GM19452 (cell line): ENCODE data around the gene PEX5L.

Experiments
- ATAC-seq: cut with Tn5 transposase; IDR thresholded peaks from one replicate; pipeline ENCODE4 v1.9.1; 2021; ENCODE audit not compliant: unreplicated experiment

Gene PEX5L

GRCh38 chr3:179902061-179902460 lies 134.7 kb downstream of the PEX5L start:
- ATAC-seq, result no peak

GRCh38 chr3:179898024-179898423 lies 138.7 kb downstream of the PEX5L start:
- ATAC-seq, result no peak

- ATAC-seq, result no peak
These were observed 139.5 kb downstream of the PEX5L start for GRCh38 chr3:179897231-179897630.

- ATAC-seq, result no peak
These were observed 140.2 kb downstream of the PEX5L start for GRCh38 chr3:179896507-179896906.

DNA sequence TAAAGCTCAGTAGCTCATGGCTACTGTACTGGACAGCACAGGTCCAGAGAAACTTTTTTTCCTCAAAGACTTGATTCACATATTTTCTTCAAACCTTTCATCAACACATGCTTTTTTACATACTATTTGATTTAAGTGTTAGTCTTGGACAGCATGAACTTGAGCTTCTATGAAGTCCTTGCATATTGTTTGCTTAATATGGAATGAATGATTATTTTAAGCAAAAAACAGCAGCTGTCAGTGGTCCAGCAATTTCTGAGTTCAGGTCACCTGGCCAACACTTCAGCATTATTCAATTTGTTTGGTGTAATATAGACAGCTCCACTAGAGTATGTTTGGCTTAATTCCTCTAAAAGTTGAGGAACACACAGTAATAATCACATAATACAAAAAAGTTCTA lies 141.4 kb downstream of the PEX5L start:
- ATAC-seq, result no peak

- ATAC-seq, result no peak
These were observed 149.3 kb downstream of the PEX5L start for GRCh38 chr3:179887295-179887943.

GRCh38 chr3:179885950-179886349 lies 150.8 kb downstream of the PEX5L start:
- no peak for ATAC-seq

DNA sequence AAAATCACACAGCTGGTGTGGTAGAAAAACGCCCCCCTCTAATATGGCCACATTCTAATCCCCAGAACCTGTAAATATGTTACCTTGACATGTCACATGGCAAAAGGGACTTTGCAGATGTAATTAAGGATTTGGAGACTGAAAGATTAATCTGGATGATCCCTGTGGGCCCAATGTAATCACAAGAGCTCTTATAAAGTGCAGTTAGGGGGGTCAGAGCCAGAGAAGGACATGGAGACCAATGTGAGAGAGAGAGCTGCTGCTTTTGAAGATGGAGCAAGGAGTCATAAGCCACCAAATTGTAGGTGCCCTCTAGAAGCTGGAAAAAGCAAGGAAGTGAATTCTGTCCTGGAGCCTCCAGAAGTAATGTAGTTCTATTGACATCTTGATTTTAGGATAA lies 152.6 kb downstream of the PEX5L start:
- no peak for ATAC-seq

- ATAC-seq, result peak; percentile 82
These were observed 154.4 kb downstream of the PEX5L start for GRCh38 chr3:179882292-179882691.

GRCh38 chr3:179881791-179882190 lies 154.9 kb downstream of the PEX5L start:
- ATAC-seq, result no peak

- no peak for ATAC-seq
These were observed 155.9 kb downstream of the PEX5L start for GRCh38 chr3:179880868-179881267.

DNA sequence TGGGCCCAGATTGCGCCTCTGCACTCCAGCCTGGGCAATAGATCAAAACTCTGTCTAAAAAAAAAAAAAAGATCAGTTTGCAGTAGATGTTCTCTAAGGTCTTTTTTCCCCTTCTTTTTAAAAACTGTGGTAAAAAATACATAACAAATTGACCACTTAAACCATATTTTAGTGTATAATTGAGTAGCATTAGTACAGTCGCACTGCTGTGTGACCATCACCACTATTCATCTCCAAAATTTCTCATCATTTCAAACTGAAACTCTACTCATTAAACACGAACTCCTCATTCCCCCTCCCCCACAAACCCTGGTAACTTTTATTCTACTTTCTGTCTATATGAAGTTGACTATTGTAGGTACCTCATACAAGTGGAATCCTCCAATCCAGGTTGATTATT lies 160.3 kb downstream of the PEX5L start:
- no peak for ATAC-seq

- ATAC-seq, result no peak
These were observed 163.9 kb downstream of the PEX5L start for GRCh38 chr3:179872842-179873241.

DNA sequence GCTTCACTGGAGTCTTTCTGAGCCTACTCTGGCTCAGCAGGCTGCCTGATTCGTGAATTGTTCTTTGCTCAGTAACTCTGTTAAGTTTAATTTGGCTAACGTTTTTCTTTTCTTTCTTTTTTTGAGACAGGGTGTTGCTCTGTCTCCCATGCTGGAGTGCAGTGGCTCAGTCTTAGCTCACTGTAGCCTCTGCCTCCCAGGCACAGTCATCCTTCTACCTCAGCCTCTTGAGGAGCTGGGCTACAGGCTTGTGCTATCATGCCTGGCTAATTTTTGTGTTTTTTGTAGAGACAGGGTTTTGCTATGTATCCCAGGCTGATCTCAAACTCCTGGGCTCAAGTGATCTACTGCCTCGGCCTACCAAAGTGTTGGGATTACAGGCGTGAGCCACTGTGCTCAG lies 165.0 kb downstream of the PEX5L start:
- ATAC-seq, result no peak

GRCh38 chr3:179868715-179869114 lies 168.0 kb downstream of the PEX5L start:
- ATAC-seq, result no peak

DNA sequence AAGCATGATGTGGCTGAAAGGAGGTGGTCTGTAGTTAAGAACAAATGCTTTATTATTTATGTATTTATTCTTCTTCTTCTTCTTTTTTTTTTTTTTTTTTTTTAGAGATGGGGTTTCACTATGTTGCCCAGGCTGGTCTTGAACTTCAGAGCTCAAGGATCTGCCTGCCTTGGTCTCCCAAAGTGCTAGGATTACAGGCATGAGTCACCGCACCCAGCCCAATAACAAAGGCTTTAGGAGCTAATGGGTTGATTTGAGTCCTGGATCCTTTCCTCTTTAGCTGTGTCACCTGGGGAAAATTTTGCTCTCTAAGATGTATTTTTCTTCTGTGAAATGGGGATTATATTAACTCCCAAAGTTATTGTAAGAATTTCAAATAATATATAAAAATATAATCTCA lies 168.8 kb downstream of the PEX5L start:
- no peak for ATAC-seq

GRCh38 chr3:179865861-179866505 lies 170.8 kb downstream of the PEX5L start:
- no peak for ATAC-seq

DNA sequence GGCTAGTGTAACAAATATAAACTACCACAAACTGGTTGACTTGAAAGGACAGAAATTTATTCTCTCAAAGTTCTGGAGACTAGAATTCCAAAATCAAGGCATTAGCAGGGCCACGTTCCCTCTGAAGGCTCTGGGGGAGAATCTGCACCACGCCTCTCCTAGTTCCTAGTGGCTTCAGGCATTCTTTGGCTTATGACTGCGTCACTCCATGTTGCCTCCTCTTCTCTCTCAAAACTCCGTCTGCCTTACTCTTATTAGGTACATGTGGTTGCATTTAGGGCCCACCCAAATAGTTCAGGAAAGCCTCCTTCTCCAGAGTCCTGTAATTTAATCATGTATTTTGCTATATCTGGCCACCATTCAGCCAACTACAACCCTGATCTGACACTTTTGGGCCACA lies 174.8 kb downstream of the PEX5L start:
- no peak for ATAC-seq

GRCh38 chr3:179861292-179861691 lies 175.4 kb downstream of the PEX5L start:
- no peak for ATAC-seq

- no peak for ATAC-seq
These were observed 176.2 kb downstream of the PEX5L start for GRCh38 chr3:179860275-179861107.

DNA sequence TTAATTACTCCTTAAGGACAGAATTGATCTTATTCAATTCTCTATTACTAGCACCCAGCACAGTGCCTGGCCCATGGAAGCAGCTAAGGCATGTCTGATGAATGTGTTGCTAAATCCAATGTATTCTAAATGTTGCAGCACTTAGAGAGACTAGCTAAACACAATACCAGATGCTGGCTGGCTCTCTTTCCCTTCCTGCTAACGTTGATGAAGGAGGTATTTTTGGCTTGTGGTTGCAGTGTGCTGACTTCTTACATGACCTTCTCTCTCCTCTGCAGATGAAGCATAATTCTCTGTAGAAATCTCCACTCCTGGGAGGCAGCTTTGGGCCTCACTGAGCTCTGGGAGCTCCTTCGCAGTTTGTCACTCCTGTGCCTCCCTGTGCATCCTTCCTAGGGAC lies 183.6 kb downstream of the PEX5L start:
- peak; percentile 59 for ATAC-seq
